Stimulated activated CD4-positive, alpha-beta T cell treated with anti-CD3 and anti-CD28 coated beads, Interleukin-4, amount 100 ng/mL, for 48 hours (primary cell): Measurements from ENCODE around the gene ACVRL1.

Experiments used
- DNase-seq, 2 donors: peaks; one replicate each; pipeline ENCODE4 v3.0.0-alpha.2; 2020; ENCODE audit warnings: low read depth in 2 of 2

ACVRL1 gene

DNA sequence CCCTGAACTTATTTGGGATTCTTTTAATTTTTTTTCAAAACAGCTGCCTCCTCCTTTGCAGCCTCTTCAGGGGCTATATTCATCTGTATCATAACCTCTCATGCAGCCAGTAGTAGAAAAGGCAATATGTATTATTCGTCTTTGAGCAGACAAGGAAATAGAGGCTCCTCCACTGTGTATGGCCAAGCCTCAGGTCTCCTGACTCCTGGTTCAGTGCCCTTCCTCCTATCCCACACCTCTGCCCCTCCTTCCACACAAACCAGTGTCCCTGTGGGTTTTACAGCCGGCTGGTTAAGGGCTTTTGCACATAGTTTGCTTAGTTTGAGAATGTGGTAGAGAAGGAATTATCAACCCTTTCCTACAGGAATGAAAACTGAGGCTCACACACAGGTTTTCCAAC, 8.8 kb upstream of the ACVRL1 start:
- no peak for DNase-seq

DNA sequence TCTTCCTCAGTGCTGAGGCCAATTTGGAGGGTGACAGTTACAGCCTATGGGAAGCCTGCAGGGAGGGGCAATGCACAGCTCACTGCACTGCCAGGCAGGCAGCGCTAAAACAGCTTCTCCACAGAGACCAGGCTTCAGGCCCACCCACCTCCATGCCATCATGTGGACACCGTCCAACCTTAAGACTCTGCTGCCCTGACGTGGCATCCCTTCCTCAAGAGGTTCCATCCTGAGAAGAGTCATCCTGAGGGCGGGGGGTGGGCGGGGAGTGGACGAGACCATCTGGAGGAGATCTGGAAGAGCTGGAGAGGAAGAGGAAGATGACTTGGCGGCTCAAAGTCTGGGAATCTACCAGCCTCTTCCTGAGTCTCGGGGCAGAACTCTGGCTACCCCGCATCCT, 8.4 kb upstream of the ACVRL1 start:
- DNase-seq = no peak

DNA sequence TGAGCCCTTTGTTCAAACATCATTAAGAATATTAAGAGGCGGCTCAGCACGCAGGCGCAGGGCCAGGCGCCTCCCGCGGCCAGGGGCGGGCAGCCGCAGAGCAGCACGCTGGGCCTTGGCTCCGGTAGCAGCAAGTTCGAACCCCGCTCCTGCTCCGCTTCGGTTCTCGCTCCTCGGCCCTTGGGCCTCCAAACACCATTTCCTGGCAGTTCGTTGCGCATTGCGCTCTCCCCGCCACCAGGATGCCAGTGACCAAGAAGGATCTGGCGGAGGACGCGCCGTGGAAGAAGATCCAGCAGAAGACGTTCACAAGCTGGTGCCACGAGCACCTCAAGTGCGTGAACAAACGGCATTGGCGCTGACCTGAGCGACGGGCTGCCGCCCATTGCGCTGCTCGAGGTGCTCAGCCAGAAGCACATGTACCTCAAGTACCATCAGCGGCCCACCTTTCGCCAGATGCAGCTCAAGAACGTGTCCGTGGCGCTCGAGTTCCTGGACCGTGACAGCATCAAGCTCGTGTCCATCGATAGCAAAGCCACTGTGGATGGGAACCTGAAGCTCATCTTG, 6.9 kb upstream of the ACVRL1 start:
- DNase-seq = no peak

DNA sequence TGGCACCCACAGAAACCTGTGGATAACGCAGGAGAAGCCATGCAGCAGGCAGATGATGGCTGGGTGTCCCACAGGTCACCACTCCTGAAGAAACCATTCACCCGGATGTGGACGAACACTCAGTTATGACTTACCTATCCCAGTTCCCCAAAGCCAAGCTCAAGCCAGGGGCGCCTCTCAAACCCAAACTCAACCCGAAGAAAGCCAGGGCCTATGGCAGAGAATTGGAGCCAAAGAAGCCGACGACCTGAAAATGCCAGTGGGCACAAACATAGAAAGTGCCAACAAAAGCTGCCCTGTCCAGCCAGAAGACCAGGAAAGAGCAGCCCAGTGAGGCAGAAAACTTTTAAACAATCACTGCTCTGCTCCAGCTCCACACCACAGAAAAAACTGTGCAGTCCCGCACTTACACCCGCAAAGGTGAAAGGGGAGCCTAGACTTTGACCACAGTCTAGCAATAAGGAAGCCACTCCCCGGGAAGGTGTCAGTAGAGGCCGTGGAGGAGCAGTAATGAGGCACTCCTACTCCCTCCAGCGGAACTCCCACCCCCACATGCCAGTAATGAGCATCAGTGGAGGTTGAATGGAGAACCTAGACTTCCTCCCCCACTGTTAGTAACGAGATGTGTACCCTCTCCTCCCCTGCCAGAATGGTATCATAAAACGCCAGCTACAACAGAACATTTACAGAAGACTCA, 6.0 kb upstream of the ACVRL1 start:
- DNase-seq = no peak

DNA sequence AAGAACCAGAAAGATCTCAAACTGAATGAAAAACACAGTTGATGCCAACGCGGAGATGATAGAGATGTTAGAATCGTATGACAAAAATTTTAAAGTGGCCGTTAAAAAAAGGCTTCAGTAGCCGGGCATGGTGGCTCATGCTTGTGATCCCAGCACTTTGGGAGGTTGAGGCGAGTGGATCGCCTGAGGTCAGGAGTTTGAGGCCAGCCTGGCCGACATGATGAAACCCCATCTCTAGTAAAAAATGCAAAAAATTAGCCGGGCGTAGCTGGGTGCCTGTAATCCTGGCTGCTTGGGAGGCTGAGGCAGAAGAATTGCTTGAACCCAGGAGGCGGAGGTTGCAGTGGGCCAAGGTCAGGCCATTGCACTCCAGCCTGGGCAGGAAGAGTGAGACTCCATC, 5.4 kb upstream of the ACVRL1 start:
- no peak for DNase-seq

DNA sequence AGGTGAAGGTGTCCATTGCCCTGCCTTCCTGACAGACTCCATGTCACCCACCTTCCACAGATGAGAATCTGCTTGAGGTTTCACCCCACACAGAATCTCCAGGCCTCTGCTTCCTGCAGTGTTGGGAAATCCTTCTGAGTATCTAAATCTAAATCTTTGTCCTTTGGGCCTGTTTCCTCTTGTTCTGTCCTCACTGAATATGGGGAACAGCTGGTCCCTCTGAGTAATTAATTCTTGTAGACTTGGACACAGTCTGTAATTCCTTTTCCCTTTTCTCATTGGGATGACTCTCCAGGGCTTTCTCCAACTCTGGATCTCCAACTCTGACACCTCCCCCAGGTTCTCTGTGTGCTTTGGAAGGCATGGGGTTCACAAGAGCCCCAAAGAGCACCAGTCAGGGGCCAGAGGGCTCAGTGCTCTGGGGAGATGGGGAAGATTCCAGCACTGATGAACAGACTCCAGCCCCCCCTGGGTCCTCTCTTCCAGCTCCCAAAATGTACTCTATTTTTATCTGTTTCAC, 2.3 kb upstream of the ACVRL1 start:
- no peak for DNase-seq

DNA sequence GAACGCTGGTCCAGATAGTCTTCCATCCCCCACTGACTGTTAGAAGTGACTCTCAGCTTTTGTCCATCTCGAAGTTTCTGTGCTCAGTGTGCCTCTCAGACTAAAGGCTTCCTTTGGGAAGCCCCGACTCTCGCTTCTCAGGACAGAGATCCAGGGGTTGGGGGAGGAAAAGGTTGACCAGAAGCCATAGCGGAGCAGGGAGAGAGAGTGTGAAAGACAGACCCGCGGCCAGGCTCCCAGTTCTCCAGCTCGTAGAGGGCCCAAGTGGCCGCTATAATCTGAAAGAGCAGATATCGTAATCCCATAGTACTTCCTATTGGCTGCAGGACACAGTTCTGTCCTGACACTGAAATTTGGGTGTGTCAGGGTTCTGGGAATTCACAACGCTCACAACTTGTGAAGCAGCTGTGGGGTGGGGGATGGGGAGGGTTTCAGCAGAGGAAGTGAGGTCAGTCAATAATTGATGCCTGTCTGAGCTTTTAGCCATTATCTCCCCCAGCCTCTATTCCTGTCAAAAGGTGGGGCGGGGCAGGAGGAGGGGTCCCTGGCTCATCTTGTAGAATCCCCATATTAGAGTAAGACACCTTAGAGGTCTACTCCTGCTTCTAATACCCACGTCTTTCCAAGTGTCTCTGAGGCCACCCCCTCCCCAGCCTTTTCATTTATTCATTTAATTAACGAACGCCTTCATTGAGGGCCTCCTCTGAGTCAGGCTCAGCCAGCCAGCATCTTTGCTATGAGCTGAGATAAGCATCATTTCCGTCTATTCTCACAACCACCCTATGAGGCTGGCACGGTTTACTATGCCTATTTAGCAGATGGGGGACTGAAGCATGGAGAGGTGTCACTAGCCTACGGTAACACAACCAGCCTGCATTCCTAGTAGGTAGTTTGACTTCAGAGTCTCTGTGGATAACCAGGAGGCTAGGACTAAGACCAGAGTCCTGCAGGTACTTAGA, 1.6 kb upstream of the ACVRL1 start:
- DNase-seq = no peak

DNA sequence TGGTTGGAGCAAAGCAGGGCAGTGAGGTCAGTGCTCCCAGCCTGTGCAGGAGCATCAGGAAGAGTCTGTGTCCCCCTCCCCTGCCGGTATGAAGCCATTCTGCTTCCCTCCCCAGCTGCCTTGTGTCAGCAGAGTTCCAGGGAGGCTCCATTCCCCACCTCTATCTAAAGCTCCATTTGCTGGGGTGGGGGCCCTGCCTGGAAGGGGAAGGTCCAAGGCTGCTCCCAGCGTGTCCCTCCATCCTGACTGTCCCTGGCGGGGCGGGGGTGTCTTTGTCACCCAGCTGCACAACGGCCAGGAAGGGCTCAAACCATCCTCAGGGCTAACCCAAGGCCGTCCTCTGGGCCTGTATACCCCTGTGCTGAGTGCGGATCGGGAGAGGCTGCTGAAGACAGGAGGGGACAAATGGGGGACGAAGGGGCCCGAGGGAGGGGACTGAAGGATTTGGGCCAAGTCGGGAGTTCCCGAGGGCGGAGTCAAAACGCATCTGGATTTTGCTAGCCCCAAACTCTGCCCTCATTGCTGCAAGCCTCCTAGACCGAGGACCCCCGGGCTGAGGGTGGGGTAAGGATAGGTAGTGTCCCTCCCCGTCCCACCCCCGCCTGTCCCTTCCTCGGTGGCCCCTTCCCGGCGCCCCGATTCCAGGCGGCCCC, 748 bp upstream of the ACVRL1 start:
- no peak for DNase-seq

DNA sequence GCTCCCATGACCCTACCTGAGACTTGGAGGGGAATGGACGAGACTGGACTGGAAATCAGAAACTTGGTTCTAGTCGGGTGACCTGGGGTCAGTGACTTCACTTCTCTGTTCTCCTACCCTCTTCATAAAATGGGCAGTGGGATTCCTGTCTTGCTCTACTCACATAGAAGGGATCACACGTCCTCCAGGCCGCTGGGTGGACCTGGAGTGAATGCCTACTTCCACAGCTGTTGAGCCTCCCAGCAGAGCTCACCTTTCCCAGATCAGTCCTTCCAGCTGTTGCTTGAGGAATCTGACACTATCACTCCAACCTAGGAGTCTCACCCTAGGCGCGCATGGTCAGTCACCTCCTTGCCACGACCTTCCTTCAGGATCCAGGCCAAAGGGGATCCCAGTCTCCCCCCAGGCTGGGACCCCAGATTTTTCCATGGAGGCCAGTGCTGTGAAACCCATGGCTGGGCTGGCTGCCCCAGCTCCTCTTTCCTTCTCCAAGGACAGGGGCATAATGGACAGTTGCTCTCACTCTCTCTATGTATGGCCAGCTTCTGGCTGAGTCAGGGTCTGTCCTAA, 637 bp downstream of the ACVRL1 start:
- no peak for DNase-seq

DNA sequence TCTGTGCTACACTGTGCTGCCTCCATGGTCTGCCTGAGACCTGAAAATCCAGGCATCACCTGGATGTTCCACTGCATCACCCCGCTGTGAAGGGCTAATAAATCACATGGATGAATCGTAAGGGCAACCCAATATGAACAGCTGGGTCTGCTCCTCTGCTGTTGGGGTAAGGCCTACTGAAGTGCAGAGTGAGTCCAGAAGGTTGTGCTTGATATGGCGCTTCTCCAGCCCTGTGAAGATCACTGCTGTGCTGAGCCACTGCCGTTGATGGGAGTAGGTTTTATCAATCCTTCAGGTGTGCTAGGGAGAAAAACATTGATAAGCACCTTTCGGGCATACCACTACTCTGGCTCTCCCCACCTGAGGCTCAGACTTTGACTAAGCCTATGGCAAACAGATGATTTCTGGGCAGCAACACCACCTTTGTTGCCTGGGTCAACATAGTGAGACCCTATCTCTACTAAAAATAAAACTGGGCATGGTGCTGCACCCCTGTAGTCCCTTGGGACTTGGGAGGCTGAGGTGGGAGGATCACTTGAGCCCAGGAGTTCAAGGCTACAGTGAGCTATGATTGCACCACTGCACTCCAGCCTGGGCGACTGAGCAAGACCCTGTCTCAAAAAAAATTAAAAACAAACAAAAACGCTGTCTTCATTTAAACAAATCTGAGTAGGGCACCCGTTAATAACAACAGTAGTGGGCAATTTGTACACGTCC, 1.7 kb downstream of the ACVRL1 start:
- no peak for DNase-seq

DNA sequence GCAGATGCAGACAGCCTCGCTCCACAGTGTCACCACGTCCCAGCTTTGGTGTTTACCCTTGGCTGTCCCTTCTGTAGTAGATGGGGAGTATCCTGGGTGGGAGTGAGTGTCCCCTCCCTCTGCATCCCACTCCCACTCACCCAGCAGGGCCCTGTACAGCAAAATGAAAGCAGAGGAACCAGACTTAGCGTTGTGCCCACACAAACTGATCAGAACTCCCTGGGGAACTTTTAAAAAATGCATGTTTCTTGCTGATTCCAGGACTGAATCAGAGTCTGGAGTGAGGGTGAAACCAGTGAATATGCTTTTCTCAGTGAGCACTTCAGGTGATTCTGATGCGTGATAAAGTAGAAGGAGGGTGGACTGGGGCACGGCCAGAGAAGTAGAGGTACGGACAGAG, 2.9 kb downstream of the ACVRL1 start:
- no peak for DNase-seq

DNA sequence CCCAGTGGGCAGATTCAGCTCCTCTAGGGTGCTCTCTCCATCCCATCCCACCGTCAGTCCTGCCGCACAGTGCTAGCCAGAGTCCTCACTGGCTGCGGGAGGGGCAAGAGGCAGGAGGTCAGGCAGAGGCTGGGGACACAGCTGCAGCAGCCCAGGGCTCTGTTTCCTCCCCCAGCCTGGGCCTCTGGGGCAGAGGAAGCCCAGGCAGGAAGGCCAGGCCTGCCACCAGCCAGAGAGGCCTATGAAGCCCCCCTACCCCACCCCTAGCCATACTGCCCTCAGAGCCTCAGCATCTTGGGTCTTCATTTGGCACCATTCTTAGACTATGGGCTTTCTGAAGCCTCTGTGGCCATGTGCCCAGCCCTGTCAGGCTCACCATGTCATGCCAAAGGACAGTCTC, 3.4 kb downstream of the ACVRL1 start:
- DNase-seq = no peak

DNA sequence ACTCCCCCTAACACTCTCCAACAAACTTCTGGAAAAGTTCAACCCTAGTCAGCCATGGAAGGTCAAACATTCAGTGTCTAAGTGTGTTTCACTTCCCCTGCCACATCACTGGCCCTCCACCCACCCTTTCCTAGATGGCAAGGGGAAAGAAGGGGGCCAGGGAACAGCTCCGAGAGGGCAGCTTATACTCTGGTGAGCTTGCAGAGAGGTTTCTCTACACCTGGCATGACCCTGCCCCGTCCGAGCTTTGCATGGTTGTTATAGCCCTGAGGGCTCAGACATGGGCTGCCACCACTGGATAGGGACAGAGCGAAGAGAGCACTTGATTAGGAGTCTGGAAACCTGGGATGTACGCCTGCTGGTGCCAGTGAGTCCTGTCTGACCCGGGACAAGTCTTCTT, 4.0 kb downstream of the ACVRL1 start:
- no peak for DNase-seq

DNA sequence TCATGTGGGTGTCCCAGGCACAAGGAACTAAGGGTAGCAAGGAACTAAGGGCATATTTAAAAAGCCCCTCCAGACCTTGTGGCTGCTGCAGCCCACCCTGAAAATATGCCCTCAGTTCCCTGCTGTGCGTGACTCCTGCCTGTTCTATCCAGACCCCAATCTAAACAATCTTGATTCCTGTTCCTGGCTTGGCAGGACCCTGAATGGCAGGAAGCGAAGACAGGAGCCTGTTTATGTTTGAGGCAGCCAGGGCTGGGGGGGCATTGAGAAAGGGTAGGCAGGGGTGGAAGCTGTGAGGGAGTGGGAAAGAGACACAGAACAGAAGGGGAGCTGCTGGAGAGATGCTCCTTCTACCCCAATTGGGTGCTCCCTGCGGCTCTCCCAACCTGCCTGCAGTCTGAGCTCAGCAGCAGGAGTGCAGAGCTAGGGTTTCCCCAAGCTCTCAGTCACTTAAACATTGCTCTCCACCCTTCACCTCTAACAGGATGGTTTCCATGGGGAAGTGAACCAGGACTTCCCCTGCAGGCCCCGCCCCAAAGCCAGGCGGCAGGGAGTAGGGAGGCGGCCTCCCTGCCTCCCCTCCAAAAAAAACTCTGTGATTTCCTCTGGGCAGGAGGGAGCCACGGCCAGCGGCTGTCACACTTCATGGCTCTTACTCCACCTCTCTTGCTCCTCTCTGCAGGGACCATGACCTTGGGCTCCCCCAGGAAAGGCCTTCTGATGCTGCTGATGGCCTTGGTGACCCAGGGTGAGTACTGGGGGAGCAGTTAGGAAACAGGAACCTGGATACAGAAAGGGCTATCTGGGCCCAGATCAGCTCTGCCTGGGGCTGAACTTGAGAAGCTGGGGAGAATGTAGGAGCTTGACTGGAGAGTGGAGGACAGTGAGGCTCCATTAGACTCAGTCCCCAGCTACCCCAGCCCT, 4.7 kb downstream of the ACVRL1 start:
- no peak for DNase-seq

DNA sequence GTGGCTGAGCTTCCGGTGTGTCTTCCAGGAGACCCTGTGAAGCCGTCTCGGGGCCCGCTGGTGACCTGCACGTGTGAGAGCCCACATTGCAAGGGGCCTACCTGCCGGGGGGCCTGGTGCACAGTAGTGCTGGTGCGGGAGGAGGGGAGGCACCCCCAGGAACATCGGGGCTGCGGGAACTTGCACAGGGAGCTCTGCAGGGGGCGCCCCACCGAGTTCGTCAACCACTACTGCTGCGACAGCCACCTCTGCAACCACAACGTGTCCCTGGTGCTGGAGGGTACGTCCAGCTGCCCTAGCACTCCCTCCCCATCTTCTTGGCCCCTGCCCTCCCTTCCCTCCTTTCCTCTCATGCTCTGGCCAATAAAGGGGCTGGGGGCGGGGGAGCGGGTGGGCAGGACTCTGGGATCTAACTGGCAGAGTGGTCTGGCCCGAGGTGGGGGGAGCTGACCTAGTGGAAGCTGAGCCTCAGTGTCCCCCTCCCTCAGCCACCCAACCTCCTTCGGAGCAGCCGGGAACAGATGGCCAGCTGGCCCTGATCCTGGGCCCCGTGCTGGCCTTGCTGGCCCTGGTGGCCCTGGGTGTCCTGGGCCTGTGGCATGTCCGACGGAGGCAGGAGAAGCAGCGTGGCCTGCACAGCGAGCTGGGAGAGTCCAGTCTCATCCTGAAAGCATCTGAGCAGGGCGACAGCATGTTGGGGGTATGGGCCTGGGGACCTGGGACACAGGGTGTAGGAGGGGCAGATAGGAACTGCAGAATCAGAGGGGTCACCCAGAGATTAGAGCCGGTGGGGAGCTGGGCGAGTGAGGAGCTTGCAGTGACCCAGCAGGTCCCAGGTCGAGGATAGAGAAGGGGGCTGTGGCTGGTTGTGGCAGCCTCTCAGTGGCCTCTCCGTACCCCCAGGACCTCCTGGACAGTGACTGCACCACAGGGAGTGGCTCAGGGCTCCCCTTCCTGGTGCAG, 6.0 kb downstream of the ACVRL1 start:
- DNase-seq = no peak

DNA sequence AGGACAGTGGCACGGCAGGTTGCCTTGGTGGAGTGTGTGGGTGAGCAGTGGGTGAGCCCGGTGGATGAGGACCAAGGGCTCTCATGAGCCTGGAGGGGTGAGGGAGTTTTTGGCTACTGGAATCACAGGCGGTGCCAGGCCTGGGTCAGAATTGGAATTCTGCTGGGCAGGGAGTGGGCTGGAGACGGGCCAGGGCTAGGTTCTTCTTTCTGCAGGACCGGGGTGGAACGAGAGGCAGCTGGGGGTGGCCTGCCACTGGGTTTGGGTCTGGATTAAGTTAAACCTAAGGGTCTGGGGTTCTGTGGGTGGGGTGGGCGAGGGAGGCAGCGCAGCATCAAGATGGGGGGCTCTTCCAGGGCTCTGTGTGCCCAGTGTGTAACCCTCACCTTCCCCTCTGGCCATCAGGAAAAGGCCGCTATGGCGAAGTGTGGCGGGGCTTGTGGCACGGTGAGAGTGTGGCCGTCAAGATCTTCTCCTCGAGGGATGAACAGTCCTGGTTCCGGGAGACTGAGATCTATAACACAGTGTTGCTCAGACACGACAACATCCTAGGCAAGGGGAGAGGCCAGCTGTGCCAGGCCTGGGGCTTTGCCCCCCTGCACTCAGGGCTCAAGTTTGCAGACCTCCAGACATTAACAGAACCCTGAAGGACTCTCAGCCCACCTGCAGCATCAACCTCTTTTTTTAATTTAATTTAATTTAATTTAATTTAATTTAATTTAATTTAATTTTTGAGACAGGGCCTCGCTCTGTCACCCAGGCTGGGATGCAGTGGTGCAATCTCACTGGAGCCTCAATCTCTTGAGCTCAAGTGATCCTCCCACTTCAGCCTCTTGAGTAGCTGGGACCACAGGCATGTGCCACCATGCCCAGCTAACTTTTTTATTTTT, 7.0 kb downstream of the ACVRL1 start:
- no peak for DNase-seq

DNA sequence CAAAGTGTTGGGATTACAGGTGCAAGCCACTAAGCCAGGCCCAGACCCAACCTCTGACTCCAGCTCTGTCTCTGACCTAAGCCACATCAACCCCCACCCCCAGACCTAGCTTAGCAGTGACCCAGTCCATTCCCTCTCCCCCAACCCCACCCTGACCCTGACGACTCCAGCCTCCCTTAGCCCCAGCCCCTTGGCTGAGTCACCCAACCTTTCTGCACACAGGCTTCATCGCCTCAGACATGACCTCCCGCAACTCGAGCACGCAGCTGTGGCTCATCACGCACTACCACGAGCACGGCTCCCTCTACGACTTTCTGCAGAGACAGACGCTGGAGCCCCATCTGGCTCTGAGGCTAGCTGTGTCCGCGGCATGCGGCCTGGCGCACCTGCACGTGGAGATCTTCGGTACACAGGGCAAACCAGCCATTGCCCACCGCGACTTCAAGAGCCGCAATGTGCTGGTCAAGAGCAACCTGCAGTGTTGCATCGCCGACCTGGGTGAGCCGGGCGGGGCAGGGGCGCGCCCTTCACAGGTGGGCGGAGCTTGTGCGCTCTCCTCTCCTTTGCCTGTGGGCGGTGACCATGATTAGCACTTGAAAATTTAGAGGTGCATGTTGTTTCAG, 7.8 kb downstream of the ACVRL1 start:
- no peak for DNase-seq
